Activated T-cell treated with anti-CD3 and anti-CD28 coated beads, Interleukin-2, amount 50 U/mL, for 72 hours (primary cell): ENCODE measurements around the gene IL5RA. TPM values are rescaled to one million over a fixed set of nuclear protein-coding genes. Genes with fewer than 3 reads are reported as not detected.

Source experiments
- ATAC-seq, 2 donors: fragments of 150-1000 bp; cut with Tn5 transposase; replicated peaks in 1 of 2; 2 replicates each; pipeline ENCODE4 v1.10.0; 2021; ENCODE audit warnings: moderate library complexity in 2 of 2, mild to moderate bottlenecking in 1 of 2
- DNase-seq, 2 donors: peaks; one replicate each; pipeline ENCODE4 v3.0.0; 2021 to 2022; ENCODE audit warnings: mixed read lengths in 1 of 2
- H3K27ac Mint-ChIP-seq: one replicate; pipeline ENCODE4 v1.8.0; 2022; ENCODE audit warnings: mild to moderate bottlenecking, moderate library complexity, mixed read lengths
- H3K27me3 Mint-ChIP-seq: one replicate; pipeline ENCODE4 v1.8.0; 2022; ENCODE audit warnings: low read depth, mixed read lengths
- H3K36me3 Mint-ChIP-seq, 2 donors: one replicate each; pipeline ENCODE4 v1.8.0; 2022; ENCODE audit warnings: mixed read lengths in 2 of 2, mild to moderate bottlenecking in 1 of 2; ENCODE audit not compliant: insufficient read depth in 2 of 2
- H3K4me1 Mint-ChIP-seq: one replicate; pipeline ENCODE4 v1.8.0; 2022; ENCODE audit warnings: low read depth, mixed read lengths
- H3K4me3 Mint-ChIP-seq, 2 donors: one replicate each; pipeline ENCODE4 v1.8.0; 2022; ENCODE audit warnings: mild to moderate bottlenecking in 2 of 2, mixed read lengths in 2 of 2, moderate library complexity in 2 of 2
- H3K9me3 Mint-ChIP-seq, 2 donors: one replicate each; pipeline ENCODE4 v1.8.0; 2022; ENCODE audit warnings: mixed read lengths in 2 of 2
- total RNA-seq, 2 donors: library from RNA; stranded (reverse); gene quantifications; one replicate each; pipeline ENCODE4 v1.2.3, GENCODE V29; 2022

Gene IL5RA
- total RNA-seq, 2 donors from 2014 or later: 0.77 to 1.5 TPM

- no peak overlapping the region for H3K4me3 Mint-ChIP-seq
- no peaks in the 10 kb centered on the region for H3K4me1 Mint-ChIP-seq
- H3K36me3 Mint-ChIP-seq: no peaks in the 10 kb centered on the region
- DNase-seq (no peak), ATAC-seq (no peak)
- H3K27me3 Mint-ChIP-seq: no peaks in the 10 kb centered on the region
- H3K9me3 Mint-ChIP-seq: no peaks in the 10 kb centered on the region
- no peak overlapping the region for H3K27ac Mint-ChIP-seq
These were observed 39.0 kb downstream of the IL5RA start for GRCh38 chr3:3071136-3071535.

- Mint-ChIP-seq H3K27ac (no peak overlapping the region), H3K27me3 (no peaks in the 10 kb centered on the region), H3K4me3 (no peak overlapping the region), H3K36me3 (no peaks in the 10 kb centered on the region), H3K9me3 (no peaks in the 10 kb centered on the region), H3K4me1 (no peaks in the 10 kb centered on the region)
- DNase-seq: no peak
- no peak for ATAC-seq
These were observed 40.5 kb downstream of the IL5RA start for GRCh38 chr3:3069723-3070122.

GRCh38 chr3:3068358-3068881 lies 41.8 kb downstream of the IL5RA start:
- DNase-seq: no peak
- peak in 1 of 2 donors; percentile 15 for ATAC-seq
- H3K27me3 Mint-ChIP-seq: no peaks in the 10 kb centered on the region

GRCh38 chr3:3066910-3067309 lies 43.3 kb downstream of the IL5RA start:
- H3K36me3 Mint-ChIP-seq: no peaks in the 10 kb centered on the region
- no peak overlapping the region for H3K27ac Mint-ChIP-seq
- DNase-seq: no peak
- H3K4me3 Mint-ChIP-seq: no peak overlapping the region
- H3K27me3 Mint-ChIP-seq: no peaks in the 10 kb centered on the region
- no peak for ATAC-seq
- H3K4me1 Mint-ChIP-seq: no peaks in the 10 kb centered on the region
- H3K9me3 Mint-ChIP-seq: no peaks in the 10 kb centered on the region

More at GRCh38 chr3:3068358-3068881, 41.8 kb downstream of the IL5RA start:
- H3K27ac Mint-ChIP-seq: no peak overlapping the region
- no peaks in the 10 kb centered on the region for H3K4me1 Mint-ChIP-seq
- H3K9me3 Mint-ChIP-seq: no peaks in the 10 kb centered on the region
- H3K4me3 Mint-ChIP-seq: no peak overlapping the region
- H3K36me3 Mint-ChIP-seq: no peaks in the 10 kb centered on the region

GRCh38 chr3:3066378-3066777 lies 43.8 kb downstream of the IL5RA start:
- H3K27ac Mint-ChIP-seq: no peak overlapping the region
- no peaks in the 10 kb centered on the region for H3K4me1 Mint-ChIP-seq
- no peaks in the 10 kb centered on the region for H3K9me3 Mint-ChIP-seq
- H3K36me3 Mint-ChIP-seq: no peaks in the 10 kb centered on the region
- ATAC-seq (no peak), DNase-seq (no peak)
- no peak overlapping the region for H3K4me3 Mint-ChIP-seq
- no peaks in the 10 kb centered on the region for H3K27me3 Mint-ChIP-seq

- no peak overlapping the region for H3K27ac Mint-ChIP-seq
- ATAC-seq: no peak
- no peaks in the 10 kb centered on the region for H3K9me3 Mint-ChIP-seq
- no peak for DNase-seq
- H3K36me3 Mint-ChIP-seq: no peaks in the 10 kb centered on the region
- H3K4me1 Mint-ChIP-seq: no peaks in the 10 kb centered on the region
- H3K4me3 Mint-ChIP-seq: no peak overlapping the region
- no peaks in the 10 kb centered on the region for H3K27me3 Mint-ChIP-seq
These were observed 44.3 kb downstream of the IL5RA start for GRCh38 chr3:3065876-3066275.

GRCh38 chr3:3064297-3064696 lies 45.9 kb downstream of the IL5RA start:
- ATAC-seq (no peak), DNase-seq (no peak)
- H3K36me3 Mint-ChIP-seq: no peaks in the 10 kb centered on the region
- no peaks in the 10 kb centered on the region for H3K9me3 Mint-ChIP-seq
- no peak overlapping the region for H3K27ac Mint-ChIP-seq
- H3K4me3 Mint-ChIP-seq: no peak overlapping the region
- H3K4me1 Mint-ChIP-seq: no peaks in the 10 kb centered on the region
- no peaks in the 10 kb centered on the region for H3K27me3 Mint-ChIP-seq

GRCh38 chr3:3059645-3060044 lies 50.5 kb downstream of the IL5RA start:
- no peak for DNase-seq
- H3K4me1 Mint-ChIP-seq: no peaks in the 10 kb centered on the region
- H3K27me3 Mint-ChIP-seq: no peaks in the 10 kb centered on the region
- H3K4me3 Mint-ChIP-seq: no peak overlapping the region
- H3K36me3 Mint-ChIP-seq: no peaks in the 10 kb centered on the region
- H3K27ac Mint-ChIP-seq: no peak overlapping the region
- ATAC-seq: no peak
- H3K9me3 Mint-ChIP-seq: no peaks in the 10 kb centered on the region

- H3K4me1 Mint-ChIP-seq: peaks cover 7% of the 10 kb centered on the region
- no peaks in the 10 kb centered on the region for H3K9me3 Mint-ChIP-seq
- H3K4me3 Mint-ChIP-seq: peak overlapping the region in 1 of 2 donors; percentile 9
- ATAC-seq (peak; percentile 49 to 50), DNase-seq (no peak)
- no peak overlapping the region for H3K27ac Mint-ChIP-seq
- H3K27me3 Mint-ChIP-seq: no peaks in the 10 kb centered on the region
- H3K36me3 Mint-ChIP-seq: no peaks in the 10 kb centered on the region
These were observed 56.2 kb downstream of the IL5RA start for GRCh38 chr3:3053974-3054373.

GRCh38 chr3:3038201-3038991 lies 71.8 kb downstream of the IL5RA start:
- Mint-ChIP-seq H3K27me3 (peaks cover under 1% of the 10 kb centered on the region), H3K4me1 (no peaks in the 10 kb centered on the region), H3K9me3 (no peaks in the 10 kb centered on the region), H3K36me3 (no peaks in the 10 kb centered on the region), H3K4me3 (no peak overlapping the region), H3K27ac (no peak overlapping the region)
- ATAC-seq (no peak), DNase-seq (no peak)

GRCh38 chr3:3037156-3037555 lies 73.0 kb downstream of the IL5RA start:
- no peak overlapping the region for H3K4me3 Mint-ChIP-seq
- no peak for ATAC-seq

GRCh38 chr3:3031326-3031725 lies 78.8 kb downstream of the IL5RA start:
- no peak overlapping the region for H3K4me3 Mint-ChIP-seq
- ATAC-seq (no peak), DNase-seq (no peak)
- H3K4me1 Mint-ChIP-seq: peaks cover 13% of the 10 kb centered on the region
- H3K27me3 Mint-ChIP-seq: peaks cover 9% of the 10 kb centered on the region
- no peaks in the 10 kb centered on the region for H3K9me3 Mint-ChIP-seq
- H3K36me3 Mint-ChIP-seq: no peaks in the 10 kb centered on the region
- no peak overlapping the region for H3K27ac Mint-ChIP-seq

More at GRCh38 chr3:3037156-3037555, 73.0 kb downstream of the IL5RA start:
- no peaks in the 10 kb centered on the region for H3K4me1 Mint-ChIP-seq
- H3K36me3 Mint-ChIP-seq: no peaks in the 10 kb centered on the region
- no peak for DNase-seq
- no peak overlapping the region for H3K27ac Mint-ChIP-seq
- H3K9me3 Mint-ChIP-seq: no peaks in the 10 kb centered on the region
- H3K27me3 Mint-ChIP-seq: peaks cover 9% of the 10 kb centered on the region

GRCh38 chr3:3027976-3028567 lies 82.1 kb downstream of the IL5RA start:
- peak overlapping the region; percentile 38 for H3K27ac Mint-ChIP-seq
- H3K9me3 Mint-ChIP-seq: no peaks in the 10 kb centered on the region
- H3K4me1 Mint-ChIP-seq: peaks cover 13% of the 10 kb centered on the region
- peaks cover 5% of the 10 kb centered on the region for H3K27me3 Mint-ChIP-seq
- peak overlapping the region; percentile 45 to 58 for H3K4me3 Mint-ChIP-seq
- peak; percentile 77 to 82 for ATAC-seq
- DNase-seq: no peak
- no peaks in the 10 kb centered on the region for H3K36me3 Mint-ChIP-seq
